Measurements from ENCODE around the gene OSBPL8. TPM values are rescaled to one million over a fixed set of nuclear protein-coding genes. Genes with fewer than 3 reads are reported as not detected.

OSBPL8 gene
- 34.0 and 36.7 TPM in 2 replicates for total RNA-seq

GRCh38 chr12:76559400-76560085 lies at the start of gene OSBPL8:
Gene OSBPL8 (minus strand): TSS chr12:76559771. CDS start chr12:76487551, 72,220 bp downstream.

GRCh38 chr12:76348079-76348901 lies 211.3 kb downstream of the OSBPL8 start, which contains the start of gene BBS10:
Gene BBS10 (minus strand): TSS chr12:76348415. CDS start chr12:76348358, 57 bp downstream.

Other genes with a start within 250 kb of the OSBPL8 start
- 9.1 and 20.5 TPM in 2 replicates for gene BBS10, start 211.4 kb downstream of the OSBPL8 start, total RNA-seq
- gene ZDHHC17, start 204.3 kb upstream of the OSBPL8 start, total RNA-seq, result 44.7 and 45.8 TPM in 2 replicates

Data from epithelial cell of umbilical artery (primary cell).